Activated T-cell treated with anti-CD3 and anti-CD28 coated beads, Interleukin-2, amount 50 U/mL, for 72 hours (primary cell): ENCODE measurements around the gene ZNF609. TPM values are rescaled to one million over a fixed set of nuclear protein-coding genes. Genes with fewer than 3 reads are reported as not detected.

Experiments used
- ATAC-seq, 2 donors: fragments of 150-1000 bp; cut with Tn5 transposase; replicated peaks in 1 of 2; 2 replicates each; pipeline ENCODE4 v1.10.0; 2021; ENCODE audit warnings: moderate library complexity in 2 of 2, mild to moderate bottlenecking in 1 of 2
- DNase-seq, 2 donors: peaks; one replicate each; pipeline ENCODE4 v3.0.0; 2021 to 2022; ENCODE audit warnings: mixed read lengths in 1 of 2
- H3K27ac Mint-ChIP-seq: one replicate; pipeline ENCODE4 v1.8.0; 2022; ENCODE audit warnings: mild to moderate bottlenecking, moderate library complexity, mixed read lengths
- H3K27me3 Mint-ChIP-seq: one replicate; pipeline ENCODE4 v1.8.0; 2022; ENCODE audit warnings: low read depth, mixed read lengths
- H3K36me3 Mint-ChIP-seq, 2 donors: one replicate each; pipeline ENCODE4 v1.8.0; 2022; ENCODE audit warnings: mixed read lengths in 2 of 2, mild to moderate bottlenecking in 1 of 2; ENCODE audit not compliant: insufficient read depth in 2 of 2
- H3K4me1 Mint-ChIP-seq: one replicate; pipeline ENCODE4 v1.8.0; 2022; ENCODE audit warnings: low read depth, mixed read lengths
- H3K4me3 Mint-ChIP-seq, 2 donors: one replicate each; pipeline ENCODE4 v1.8.0; 2022; ENCODE audit warnings: mild to moderate bottlenecking in 2 of 2, mixed read lengths in 2 of 2, moderate library complexity in 2 of 2
- H3K9me3 Mint-ChIP-seq, 2 donors: one replicate each; pipeline ENCODE4 v1.8.0; 2022; ENCODE audit warnings: mixed read lengths in 2 of 2
- total RNA-seq, 2 donors: library from RNA; stranded (reverse); gene quantifications; one replicate each; pipeline ENCODE4 v1.2.3, GENCODE V29; 2022

The ZNF609 gene
- total RNA-seq, 2 donors from 2014 or later = 43.9 to 52.6 TPM

- H3K4me3 Mint-ChIP-seq = no peak overlapping the region
- peaks cover 12% of the 10 kb centered on the region for H3K4me1 Mint-ChIP-seq
- DNase-seq (no peak), ATAC-seq (no peak)
- peaks cover 5% of the 10 kb centered on the region for H3K27me3 Mint-ChIP-seq
- no peak overlapping the region for H3K27ac Mint-ChIP-seq
- no peaks in the 10 kb centered on the region for H3K36me3 Mint-ChIP-seq
- no peaks in the 10 kb centered on the region for H3K9me3 Mint-ChIP-seq
These were observed 269.8 kb downstream of the ZNF609 start for GRCh38 chr15:64730151-64730550.

GRCh38 chr15:64731012-64731804, 270.8 kb downstream of the ZNF609 start:
- H3K36me3 Mint-ChIP-seq = no peaks in the 10 kb centered on the region
- H3K4me1 Mint-ChIP-seq = peaks cover 12% of the 10 kb centered on the region
- peaks cover 5% of the 10 kb centered on the region for H3K27me3 Mint-ChIP-seq
- H3K9me3 Mint-ChIP-seq = no peaks in the 10 kb centered on the region
- H3K4me3 Mint-ChIP-seq = no peak overlapping the region
- DNase-seq (peak; percentile 85 to 86), ATAC-seq (peak; percentile 80 to 84)
- no peak overlapping the region for H3K27ac Mint-ChIP-seq

GRCh38 chr15:64731805-64732151, 271.4 kb downstream of the ZNF609 start:
- no peaks in the 10 kb centered on the region for H3K9me3 Mint-ChIP-seq
- DNase-seq = no peak
- ATAC-seq = no peak
- H3K27me3 Mint-ChIP-seq = peaks cover 5% of the 10 kb centered on the region
- no peaks in the 10 kb centered on the region for H3K36me3 Mint-ChIP-seq
- no peak overlapping the region for H3K27ac Mint-ChIP-seq
- peaks cover 12% of the 10 kb centered on the region for H3K4me1 Mint-ChIP-seq
- H3K4me3 Mint-ChIP-seq = no peak overlapping the region

- ATAC-seq = no peak
- H3K4me3 Mint-ChIP-seq = no peak overlapping the region
- H3K36me3 Mint-ChIP-seq = no peaks in the 10 kb centered on the region
- peaks cover 5% of the 10 kb centered on the region for H3K27me3 Mint-ChIP-seq
- H3K27ac Mint-ChIP-seq = no peak overlapping the region
- peaks cover 12% of the 10 kb centered on the region for H3K4me1 Mint-ChIP-seq
- H3K9me3 Mint-ChIP-seq = no peaks in the 10 kb centered on the region
- DNase-seq = no peak
These were observed 271.9 kb downstream of the ZNF609 start for GRCh38 chr15:64732156-64732860.

Other genes starting within 250 kb of the ZNF609 start
- gene CSNK1G1, start 104.4 kb upstream of the ZNF609 start, total RNA-seq = 10 to 100 TPM; 29.4 to 31.3 TPM
- gene PCLAF, start 79.1 kb upstream of the ZNF609 start, total RNA-seq = 10 to 100 TPM; 70.6 to 77.7 TPM
- gene TRIP4, start 72.7 kb upstream of the ZNF609 start, total RNA-seq = 10 to 100 TPM; 27.9 to 29.7 TPM